GM21367 (cell line): ENCODE measurements around the gene ITGA8.
"Not testable (repeated sequence)": the region's sequence is repeated elsewhere in the genome, so short reads cannot be mapped to it uniquely, and the experiment has no call there.

ENCODE experiments used
- ATAC-seq: cut with Tn5 transposase; IDR thresholded peaks from one replicate; pipeline ENCODE4 v1.9.1; 2021; ENCODE audit not compliant: unreplicated experiment

ITGA8 gene

GRCh38 chr10:15567952-15568351, 151.8 kb downstream of the ITGA8 start:
- no peak for ATAC-seq

- ATAC-seq, result no peak
These were observed 156.5 kb downstream of the ITGA8 start for GRCh38 chr10:15563246-15563645.

GRCh38 chr10:15562578-15562977, 157.1 kb downstream of the ITGA8 start:
- no peak for ATAC-seq

- no peak for ATAC-seq
These were observed 157.6 kb downstream of the ITGA8 start for GRCh38 chr10:15562116-15562515.

GRCh38 chr10:15558136-15558535, 161.6 kb downstream of the ITGA8 start:
- ATAC-seq, result no peak

GRCh38 chr10:15557168-15557567, 162.6 kb downstream of the ITGA8 start:
- not testable (repeated sequence) for ATAC-seq

GRCh38 chr10:15550950-15551349, 168.8 kb downstream of the ITGA8 start:
- ATAC-seq, result no peak

- ATAC-seq, result no peak
These were observed 171.4 kb downstream of the ITGA8 start for GRCh38 chr10:15548331-15548730.

- ATAC-seq, result no peak
These were observed 173.1 kb downstream of the ITGA8 start for GRCh38 chr10:15546606-15547005.

- ATAC-seq, result no peak
These were observed 173.8 kb downstream of the ITGA8 start for GRCh38 chr10:15545884-15546283.

- no peak for ATAC-seq
These were observed 174.5 kb downstream of the ITGA8 start for GRCh38 chr10:15545266-15545665.

- ATAC-seq, result no peak
These were observed 175.7 kb downstream of the ITGA8 start for GRCh38 chr10:15543994-15544393.

- no peak for ATAC-seq
These were observed 176.9 kb downstream of the ITGA8 start for GRCh38 chr10:15542817-15543216.

GRCh38 chr10:15541376-15541775, 178.3 kb downstream of the ITGA8 start:
- no peak for ATAC-seq

- ATAC-seq, result no peak
These were observed 179.0 kb downstream of the ITGA8 start for GRCh38 chr10:15540727-15541126.

GRCh38 chr10:15539262-15539661, 180.5 kb downstream of the ITGA8 start:
- ATAC-seq, result no peak

GRCh38 chr10:15534928-15535538, 184.7 kb downstream of the ITGA8 start:
- ATAC-seq, result not testable (repeated sequence)

- ATAC-seq, result no peak
These were observed 187.6 kb downstream of the ITGA8 start for GRCh38 chr10:15531927-15532722.

- ATAC-seq, result no peak
These were observed 190.9 kb downstream of the ITGA8 start for GRCh38 chr10:15528859-15529239.

- no peak for ATAC-seq
These were observed 193.0 kb downstream of the ITGA8 start for GRCh38 chr10:15526754-15527153.

GRCh38 chr10:15521328-15521903, 198.3 kb downstream of the ITGA8 start:
- ATAC-seq, result no peak

- no peak for ATAC-seq
These were observed 201.5 kb downstream of the ITGA8 start for GRCh38 chr10:15518250-15518649.
